HG03571 (cell line): ENCODE results near the gene GRAMD1A.
"Not testable (repeated sequence)": the region's sequence is repeated elsewhere in the genome, so short reads cannot be mapped to it uniquely, and the experiment has no call there.

Experiments
- ATAC-seq: cut with Tn5 transposase; IDR thresholded peaks from one replicate; pipeline ENCODE4 v1.9.1; 2021; ENCODE audit not compliant: unreplicated experiment

GRAMD1A gene

DNA sequence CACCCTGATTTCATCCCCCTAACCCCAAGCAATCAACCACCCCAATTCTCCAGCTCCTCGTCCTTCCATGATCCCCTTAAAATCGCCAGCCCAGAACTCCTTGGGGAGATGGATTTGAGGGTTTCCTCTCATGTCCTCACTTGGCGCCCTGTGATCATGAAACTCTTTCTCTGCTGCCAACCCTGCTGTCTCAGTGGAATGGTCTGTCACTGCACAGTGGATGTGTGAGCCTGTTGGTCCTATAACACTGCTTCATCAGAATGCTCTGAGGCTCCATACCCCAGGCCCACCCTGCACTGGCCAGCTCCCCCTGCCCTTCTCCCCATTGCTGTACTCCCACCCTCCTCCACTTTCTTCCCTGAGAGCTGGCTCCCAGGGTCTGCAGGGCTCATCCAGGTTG lies 23.5 kb upstream of the GRAMD1A start:
- no peak for ATAC-seq

- ATAC-seq = no peak
Observed at GRCh38 chr19:34979819-34980640, 20.1 kb upstream of the GRAMD1A start.

DNA sequence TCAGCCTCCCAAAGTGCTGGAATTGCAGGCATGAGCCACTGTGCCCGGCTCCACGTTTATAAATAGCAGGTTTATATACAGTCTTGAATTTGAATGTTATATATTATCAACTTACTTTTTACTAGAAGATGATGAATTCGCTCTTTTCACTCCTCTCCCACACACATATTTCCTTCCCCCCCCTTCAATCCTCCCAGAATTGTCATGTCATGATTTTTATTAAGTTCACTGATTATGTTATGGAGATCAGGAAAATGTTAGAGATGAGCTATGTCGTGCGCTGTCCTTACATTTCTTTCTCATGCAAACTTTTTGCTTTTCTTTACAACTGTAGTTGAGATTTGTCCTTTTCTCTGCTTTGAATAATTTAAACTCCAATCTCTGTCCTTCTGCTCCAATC lies 17.8 kb upstream of the GRAMD1A start:
- no peak for ATAC-seq

- no peak for ATAC-seq
Observed at GRCh38 chr19:34983786-34984185, 16.3 kb upstream of the GRAMD1A start.

DNA sequence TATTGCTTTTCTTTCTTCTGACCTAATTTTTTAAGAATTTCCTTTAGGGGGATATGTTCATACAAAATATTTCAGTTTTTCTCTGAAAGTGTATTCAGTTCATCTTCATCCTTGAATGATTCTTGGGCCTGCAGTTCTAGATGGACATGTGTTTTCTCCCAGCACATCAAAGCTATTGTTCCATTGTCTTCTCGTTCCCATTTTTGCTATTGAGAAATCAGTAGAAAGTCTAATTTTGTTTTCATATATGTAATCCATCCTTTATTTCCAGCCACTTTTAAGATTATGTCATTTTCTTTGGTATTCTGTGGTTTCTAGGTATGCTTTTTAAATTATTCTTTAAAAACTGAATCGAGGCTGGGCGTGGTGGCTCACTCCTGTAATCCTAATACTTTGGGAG lies 15.8 kb upstream of the GRAMD1A start:
- ATAC-seq = no peak

- ATAC-seq = no peak
Observed at GRCh38 chr19:34985249-34986022, 14.7 kb upstream of the GRAMD1A start.

- no peak for ATAC-seq
Observed at GRCh38 chr19:34988119-34988518, 12.0 kb upstream of the GRAMD1A start.

GRCh38 chr19:34989298-34989697 lies 10.8 kb upstream of the GRAMD1A start:
- no peak for ATAC-seq

GRCh38 chr19:34990578-34991192 lies 9.4 kb upstream of the GRAMD1A start:
- no peak for ATAC-seq

DNA sequence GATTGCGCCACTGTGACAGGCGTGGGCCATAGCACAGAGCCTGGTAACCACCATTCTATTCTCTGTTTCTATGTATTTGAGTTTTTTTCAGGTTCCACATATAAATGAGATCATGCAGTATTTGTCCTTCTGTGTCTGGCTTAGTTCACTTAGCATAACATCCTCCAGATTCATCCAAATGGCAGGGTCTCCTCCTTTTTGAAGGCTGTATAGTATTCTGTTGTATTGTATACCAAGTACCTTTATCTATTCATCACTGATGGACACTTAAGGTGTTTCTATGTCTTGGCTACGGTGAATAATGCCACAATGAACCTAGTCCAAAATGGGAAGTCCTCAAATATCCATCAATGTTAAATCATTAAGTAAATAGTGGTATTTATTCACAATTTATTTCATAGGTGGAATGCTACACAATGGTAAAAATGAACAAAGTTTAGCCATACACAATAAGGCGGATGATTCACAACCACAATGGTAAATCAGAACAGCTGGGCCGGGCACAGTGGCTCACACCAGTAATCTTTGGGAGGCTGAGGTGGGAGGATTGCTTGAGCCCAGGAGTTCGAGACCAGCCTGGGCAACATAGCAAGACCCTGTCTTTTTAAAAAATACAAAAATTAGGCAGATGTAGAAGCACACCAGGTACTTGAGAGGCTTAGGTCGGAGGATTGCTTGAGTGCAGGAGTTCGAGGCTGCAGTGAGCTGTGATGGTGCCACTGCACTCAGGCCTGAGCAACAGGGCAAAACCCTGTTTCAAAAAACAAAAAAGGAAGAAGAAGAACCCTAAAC lies 8.4 kb upstream of the GRAMD1A start:
- ATAC-seq = no peak

DNA sequence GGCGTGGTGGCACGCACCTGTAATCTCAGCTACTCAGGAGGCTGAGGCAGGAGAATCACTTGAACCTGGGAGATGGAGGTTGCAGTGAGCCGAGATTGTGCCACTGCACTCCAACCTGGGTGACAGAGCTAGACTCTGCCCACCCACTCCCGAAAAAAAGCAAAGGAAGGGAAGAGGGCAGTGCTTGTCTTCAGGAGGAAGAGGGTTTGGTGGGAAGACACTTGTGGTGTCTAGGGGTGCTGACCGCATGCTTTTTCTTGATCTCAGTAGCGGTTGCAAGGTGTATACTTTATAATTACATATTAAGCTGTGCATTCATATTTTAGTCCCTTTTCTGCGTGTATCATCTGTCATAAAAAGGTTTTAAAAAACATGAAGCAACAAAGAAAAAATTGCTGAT lies 7.5 kb upstream of the GRAMD1A start:
- not testable (repeated sequence) for ATAC-seq

- ATAC-seq = no peak
Observed at GRCh38 chr19:34994286-34994642, 5.9 kb upstream of the GRAMD1A start.

DNA sequence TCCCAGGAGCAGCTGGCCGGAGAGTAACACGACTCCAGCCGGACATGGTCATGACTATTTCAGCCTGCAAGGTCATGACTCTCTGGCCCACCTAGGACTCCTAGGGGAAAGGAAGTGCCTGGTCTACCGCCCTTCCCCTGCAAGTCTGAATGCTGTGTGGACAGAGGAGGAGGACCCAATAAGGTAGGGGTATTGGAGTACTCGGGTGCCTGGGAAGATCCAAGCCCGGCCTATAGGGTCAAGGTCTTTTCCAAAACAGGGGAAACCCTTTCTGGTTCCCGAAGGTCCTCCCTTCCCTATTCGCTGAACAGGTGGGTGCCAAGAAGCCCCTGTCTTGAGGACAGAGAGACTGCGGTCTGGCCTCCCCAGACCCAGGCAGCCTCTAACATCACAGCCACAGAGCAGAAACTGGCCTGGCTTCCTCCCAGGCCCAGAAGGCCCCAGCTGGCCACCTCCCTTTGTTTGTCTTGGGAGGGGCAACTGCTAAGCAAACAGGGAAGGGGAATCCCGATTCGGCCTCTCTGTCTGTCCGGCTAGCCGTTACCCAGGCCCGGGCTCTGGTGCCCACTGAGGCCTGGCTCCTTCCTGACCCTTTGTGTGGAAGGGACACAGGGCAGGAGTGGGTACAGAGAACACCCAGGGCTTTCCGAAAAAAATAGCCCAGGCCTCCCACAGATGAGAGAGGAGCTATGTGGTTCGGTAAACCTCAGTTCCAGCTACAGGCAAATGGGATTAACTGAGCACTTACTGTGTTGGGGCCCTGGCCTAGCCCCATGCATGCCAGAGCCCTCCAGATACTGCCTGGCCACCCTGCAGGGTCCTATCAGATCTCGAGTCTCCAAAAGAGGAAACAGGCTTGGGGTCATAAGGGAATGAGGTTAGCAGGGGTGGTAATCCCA lies 5.2 kb upstream of the GRAMD1A start:
- no peak for ATAC-seq

GRCh38 chr19:34995551-34995950 lies 4.6 kb upstream of the GRAMD1A start:
- no peak for ATAC-seq

GRCh38 chr19:34997071-34997617 lies 3.0 kb upstream of the GRAMD1A start:
- no peak for ATAC-seq

DNA sequence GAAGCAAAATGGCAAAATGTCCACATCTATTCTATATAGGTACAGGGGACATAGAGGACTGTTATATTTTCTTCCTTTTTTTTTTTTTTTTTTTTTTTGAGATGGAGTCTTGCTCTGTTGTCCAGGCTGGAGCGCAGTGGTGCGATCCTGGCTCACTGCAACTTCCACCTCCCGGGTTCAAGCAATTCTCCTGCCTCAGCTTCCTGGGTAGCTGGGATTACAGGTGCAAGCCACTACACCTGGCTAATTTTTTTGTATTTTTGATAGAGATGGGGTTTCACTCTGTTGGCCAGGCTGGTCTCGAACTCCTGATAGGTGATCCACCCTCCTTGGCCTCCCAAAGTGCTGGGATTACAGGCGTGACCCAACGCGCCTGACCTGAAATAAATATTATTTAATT lies 1.9 kb upstream of the GRAMD1A start:
- ATAC-seq = not testable (repeated sequence)

GRCh38 chr19:34998777-34999497 lies 1.2 kb upstream of the GRAMD1A start:
- ATAC-seq = no peak

DNA sequence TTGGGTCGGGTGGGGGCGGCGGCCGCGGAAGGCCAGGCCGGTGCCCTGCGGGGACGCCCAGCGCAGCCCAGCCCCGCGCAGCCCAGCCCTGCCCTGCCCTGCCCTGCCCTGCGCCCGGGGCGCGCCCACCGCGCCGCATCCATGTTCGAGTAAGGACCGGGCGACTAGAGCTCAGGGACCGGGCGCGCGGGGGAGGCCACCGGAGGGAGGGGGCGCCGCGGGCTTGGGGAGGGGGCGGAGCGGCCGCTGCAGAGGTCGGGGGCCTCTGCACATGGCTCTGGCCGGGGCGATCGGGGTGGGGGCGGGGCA lies 169 bp downstream of the GRAMD1A start:
- ATAC-seq = no peak
